Activated naive CD4-positive, alpha-beta T cell treated with anti-CD3 and anti-CD28 coated beads, Interleukin-2, amount 50 U/mL, for 24 hours (primary cell): ENCODE measurements around the gene GRK1.

Experiments
- H3K27ac Mint-ChIP-seq: one replicate; pipeline ENCODE4 v1.8.0; 2021; ENCODE audit warnings: mild to moderate bottlenecking, mixed read lengths
- H3K27me3 Mint-ChIP-seq: one replicate; pipeline ENCODE4 v1.8.0; 2021; ENCODE audit warnings: mixed read lengths
- H3K36me3 Mint-ChIP-seq: one replicate; pipeline ENCODE4 v1.8.0; 2021; ENCODE audit warnings: mixed read lengths
- H3K4me1 Mint-ChIP-seq: one replicate; pipeline ENCODE4 v1.8.0; 2021; ENCODE audit warnings: mixed read lengths
- H3K4me3 Mint-ChIP-seq: one replicate; pipeline ENCODE4 v1.8.0; 2021; ENCODE audit warnings: mild to moderate bottlenecking, mixed read lengths
- H3K9me3 Mint-ChIP-seq: one replicate; pipeline ENCODE4 v1.8.0; 2021; ENCODE audit warnings: mixed read lengths

The GRK1 gene

GRCh38 chr13:113759525-113760137 lies 92.6 kb downstream of the GRK1 start:
- no peaks in the 10 kb centered on the region for H3K36me3 Mint-ChIP-seq
- H3K4me1 Mint-ChIP-seq = peaks cover 16% of the 10 kb centered on the region
- peak overlapping the region; percentile 88 for H3K4me3 Mint-ChIP-seq
- peaks cover 33% of the 10 kb centered on the region for H3K27me3 Mint-ChIP-seq
- peak overlapping the region; percentile 4 for H3K27ac Mint-ChIP-seq
- no peaks in the 10 kb centered on the region for H3K9me3 Mint-ChIP-seq

- peaks cover 16% of the 10 kb centered on the region for H3K4me1 Mint-ChIP-seq
Observed at GRCh38 chr13:113761136-113761535, 94.1 kb downstream of the GRK1 start.

DNA sequence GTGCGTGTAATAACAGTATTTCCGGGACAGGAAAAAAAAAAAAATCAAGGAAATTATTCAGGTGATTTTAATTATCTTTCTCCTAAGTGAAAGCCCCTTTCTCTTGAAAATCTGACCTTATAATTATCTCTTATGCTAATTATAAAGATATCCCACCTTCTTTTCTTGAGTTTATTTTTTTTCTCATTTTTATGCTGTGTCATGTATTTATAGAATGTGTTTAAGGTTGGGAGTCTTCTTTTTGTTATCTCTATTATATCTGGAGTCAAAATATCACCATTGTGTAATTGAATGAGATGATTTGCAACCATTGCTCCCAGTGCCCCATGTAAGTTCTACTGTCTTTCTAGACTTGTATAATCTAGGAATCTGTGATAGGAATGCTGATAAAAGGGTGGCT lies 95.1 kb downstream of the GRK1 start:
- Mint-ChIP-seq H3K27me3 (peaks cover 32% of the 10 kb centered on the region), H3K9me3 (no peaks in the 10 kb centered on the region), H3K4me1 (peaks cover 14% of the 10 kb centered on the region), H3K27ac (peak overlapping the region; percentile 13), H3K36me3 (no peaks in the 10 kb centered on the region), H3K4me3 (no peak overlapping the region)

More at GRCh38 chr13:113761136-113761535, 94.1 kb downstream of the GRK1 start:
- Mint-ChIP-seq H3K4me3 (no peak overlapping the region), H3K9me3 (no peaks in the 10 kb centered on the region), H3K27ac (no peak overlapping the region), H3K36me3 (no peaks in the 10 kb centered on the region), H3K27me3 (peaks cover 32% of the 10 kb centered on the region)

GRCh38 chr13:113762538-113762937 lies 95.5 kb downstream of the GRK1 start:
- H3K4me3 Mint-ChIP-seq = no peak overlapping the region
- peaks cover 32% of the 10 kb centered on the region for H3K27me3 Mint-ChIP-seq
- peak overlapping the region; percentile 13 for H3K27ac Mint-ChIP-seq
- H3K36me3 Mint-ChIP-seq = no peaks in the 10 kb centered on the region
- no peaks in the 10 kb centered on the region for H3K9me3 Mint-ChIP-seq
- peaks cover 13% of the 10 kb centered on the region for H3K4me1 Mint-ChIP-seq

GRCh38 chr13:113763254-113763653 lies 96.2 kb downstream of the GRK1 start:
- Mint-ChIP-seq H3K4me3 (no peak overlapping the region), H3K4me1 (peaks cover 11% of the 10 kb centered on the region), H3K27me3 (peaks cover 32% of the 10 kb centered on the region), H3K27ac (no peak overlapping the region), H3K9me3 (no peaks in the 10 kb centered on the region), H3K36me3 (no peaks in the 10 kb centered on the region)

DNA sequence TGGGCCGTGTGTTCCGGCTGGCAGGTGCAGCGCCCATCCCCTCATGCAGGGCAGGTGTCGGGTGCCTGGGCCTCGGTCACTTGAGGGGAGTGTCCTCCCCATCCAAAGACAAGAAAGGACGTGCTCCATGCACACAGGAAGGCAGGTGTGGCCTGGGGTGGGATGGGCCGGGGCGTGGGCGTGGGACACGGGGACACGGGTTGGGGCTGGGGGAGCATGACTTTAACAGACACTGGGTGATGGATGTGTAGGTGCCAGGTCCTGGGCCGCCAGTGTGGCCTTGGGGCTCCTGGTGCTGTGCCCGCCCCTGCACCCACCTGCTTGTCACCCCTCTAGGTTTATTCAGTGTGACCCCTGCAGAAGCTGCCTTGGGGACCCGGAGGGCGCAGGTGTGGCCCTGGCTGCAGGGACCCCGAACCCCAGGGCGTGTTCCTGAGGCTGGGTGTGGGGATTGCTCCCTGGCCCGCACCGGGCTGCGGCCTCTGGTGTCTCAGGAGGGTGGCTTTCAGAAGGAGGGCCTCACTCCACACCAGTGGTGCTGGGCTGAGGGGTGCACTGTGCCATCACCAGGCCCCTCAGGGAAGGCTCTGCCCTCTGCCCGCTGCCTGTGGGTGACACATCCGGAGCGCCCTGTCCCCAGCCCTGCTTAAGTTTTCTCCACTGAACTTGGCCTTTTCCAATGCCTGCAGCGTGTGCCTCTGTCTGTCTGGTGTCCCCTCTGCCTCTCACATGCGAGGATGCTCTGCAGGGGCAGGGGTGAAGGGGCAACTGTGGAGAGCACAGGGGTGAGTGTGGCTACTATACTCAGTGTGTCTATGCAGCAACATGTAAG lies 97.2 kb downstream of the GRK1 start:
- H3K27ac Mint-ChIP-seq = no peak overlapping the region
- H3K4me1 Mint-ChIP-seq = peaks cover 7% of the 10 kb centered on the region
- no peak overlapping the region for H3K4me3 Mint-ChIP-seq
- H3K27me3 Mint-ChIP-seq = peaks cover 32% of the 10 kb centered on the region
- H3K9me3 Mint-ChIP-seq = no peaks in the 10 kb centered on the region
- H3K36me3 Mint-ChIP-seq = no peaks in the 10 kb centered on the region

DNA sequence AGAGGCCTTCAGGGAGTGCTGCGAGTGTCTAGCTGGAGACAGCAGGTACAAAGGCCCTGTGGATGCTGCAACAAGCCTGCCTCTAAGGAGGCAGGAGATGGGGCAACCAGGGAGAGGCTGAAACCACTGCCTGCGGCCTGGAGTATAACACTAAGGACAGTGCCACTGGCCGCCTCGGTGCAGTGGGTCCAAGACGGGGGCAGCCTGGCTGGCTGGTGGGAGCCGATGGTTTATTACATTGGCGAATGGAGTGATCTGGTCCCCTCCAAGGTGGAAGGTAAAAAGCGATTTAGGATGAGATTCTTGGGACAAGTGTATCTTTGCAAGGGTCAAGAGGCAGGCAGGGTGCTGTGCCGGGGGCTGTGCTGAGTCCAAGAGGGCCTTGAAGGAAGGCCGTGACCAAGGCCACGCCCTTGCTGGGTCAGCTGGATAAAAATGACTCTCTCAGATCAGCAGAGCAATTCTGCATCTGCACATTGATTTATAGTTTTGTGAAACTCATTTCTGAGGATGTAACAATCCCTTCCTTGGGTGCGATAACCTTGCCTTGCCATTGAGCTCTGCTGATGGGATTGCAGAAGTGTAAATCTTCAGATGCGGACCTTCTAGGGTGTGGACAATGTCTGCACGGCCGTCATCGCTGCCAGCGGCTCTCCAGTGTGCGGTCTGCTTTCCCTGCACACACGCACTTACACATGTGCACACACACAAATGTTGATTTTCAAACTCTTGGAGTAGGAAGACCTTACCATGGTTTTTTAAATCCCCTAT lies 98.0 kb downstream of the GRK1 start:
- no peaks in the 10 kb centered on the region for H3K4me1 Mint-ChIP-seq
- H3K36me3 Mint-ChIP-seq = no peaks in the 10 kb centered on the region
- no peak overlapping the region for H3K4me3 Mint-ChIP-seq
- H3K9me3 Mint-ChIP-seq = no peaks in the 10 kb centered on the region
- H3K27ac Mint-ChIP-seq = no peak overlapping the region
- H3K27me3 Mint-ChIP-seq = peaks cover 26% of the 10 kb centered on the region

DNA sequence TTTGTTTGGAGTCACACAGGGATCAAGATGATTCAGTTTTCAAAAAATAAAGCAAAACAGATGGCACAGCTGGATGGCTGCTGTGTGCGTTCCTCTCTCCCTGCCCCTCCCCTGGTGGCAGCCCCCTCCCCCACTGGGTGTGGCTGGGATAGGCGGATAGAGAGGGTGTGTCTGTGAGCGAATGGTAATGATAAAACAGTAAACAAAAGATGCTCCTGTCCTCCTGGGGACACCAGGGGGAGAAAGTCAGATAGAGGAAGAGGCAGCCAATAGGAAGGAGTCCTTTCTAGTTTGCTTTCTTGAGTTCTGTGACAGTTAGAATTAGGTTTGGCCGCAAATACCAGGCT lies 98.5 kb downstream of the GRK1 start:
- H3K4me3 Mint-ChIP-seq = no peak overlapping the region
- no peaks in the 10 kb centered on the region for H3K9me3 Mint-ChIP-seq
- H3K27ac Mint-ChIP-seq = peak overlapping the region; percentile 41
- H3K4me1 Mint-ChIP-seq = no peaks in the 10 kb centered on the region
- no peaks in the 10 kb centered on the region for H3K36me3 Mint-ChIP-seq
- peaks cover 24% of the 10 kb centered on the region for H3K27me3 Mint-ChIP-seq

- Mint-ChIP-seq H3K27ac (no peak overlapping the region), H3K4me3 (no peak overlapping the region), H3K4me1 (no peaks in the 10 kb centered on the region), H3K27me3 (peaks cover 17% of the 10 kb centered on the region), H3K36me3 (no peaks in the 10 kb centered on the region), H3K9me3 (no peaks in the 10 kb centered on the region)
Observed at GRCh38 chr13:113766035-113766800, 99.2 kb downstream of the GRK1 start.

GRCh38 chr13:113767366-113767765 lies 100.3 kb downstream of the GRK1 start:
- Mint-ChIP-seq H3K27ac (no peak overlapping the region), H3K36me3 (no peaks in the 10 kb centered on the region), H3K9me3 (no peaks in the 10 kb centered on the region)

GRCh38 chr13:113768018-113768905 lies 101.2 kb downstream of the GRK1 start:
- Mint-ChIP-seq H3K4me1 (peaks cover 12% of the 10 kb centered on the region), H3K36me3 (no peaks in the 10 kb centered on the region), H3K4me3 (no peak overlapping the region), H3K27ac (no peak overlapping the region), H3K27me3 (peaks cover 6% of the 10 kb centered on the region), H3K9me3 (no peaks in the 10 kb centered on the region)

More at GRCh38 chr13:113767366-113767765, 100.3 kb downstream of the GRK1 start:
- Mint-ChIP-seq H3K27me3 (peaks cover 7% of the 10 kb centered on the region), H3K4me1 (peaks cover 7% of the 10 kb centered on the region), H3K4me3 (no peak overlapping the region)

DNA sequence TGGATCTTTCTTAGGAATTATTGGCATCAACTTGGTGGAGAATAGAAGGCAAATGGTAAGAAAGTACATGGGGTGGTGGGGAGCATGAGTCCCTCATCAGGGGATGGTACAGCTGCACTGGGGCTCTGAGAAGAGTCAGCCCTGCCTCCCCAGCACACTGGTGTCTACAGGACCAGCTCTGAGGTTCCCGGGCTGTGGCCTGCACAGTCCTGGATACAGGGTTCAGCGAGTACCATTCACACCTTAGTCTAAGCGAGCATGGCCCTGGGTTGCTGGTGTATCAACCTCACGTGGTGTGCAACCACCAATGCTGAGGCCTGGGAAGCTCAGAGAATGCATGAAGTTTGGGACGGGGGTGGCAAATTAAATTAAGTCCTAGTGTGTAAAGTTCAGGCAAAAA lies 102.1 kb downstream of the GRK1 start:
- H3K27me3 Mint-ChIP-seq = no peaks in the 10 kb centered on the region
- no peaks in the 10 kb centered on the region for H3K36me3 Mint-ChIP-seq
- H3K9me3 Mint-ChIP-seq = no peaks in the 10 kb centered on the region
- H3K27ac Mint-ChIP-seq = no peak overlapping the region
- H3K4me3 Mint-ChIP-seq = no peak overlapping the region
- H3K4me1 Mint-ChIP-seq = peaks cover 12% of the 10 kb centered on the region

- Mint-ChIP-seq H3K4me3 (no peak overlapping the region), H3K36me3 (no peaks in the 10 kb centered on the region), H3K4me1 (peaks cover 12% of the 10 kb centered on the region), H3K9me3 (no peaks in the 10 kb centered on the region), H3K27ac (no peak overlapping the region), H3K27me3 (no peaks in the 10 kb centered on the region)
Observed at GRCh38 chr13:113769881-113770280, 102.9 kb downstream of the GRK1 start.

GRCh38 chr13:113770441-113770840 lies 103.4 kb downstream of the GRK1 start:
- H3K4me1 Mint-ChIP-seq = peaks cover 12% of the 10 kb centered on the region
- H3K4me3 Mint-ChIP-seq = no peak overlapping the region
- H3K9me3 Mint-ChIP-seq = no peaks in the 10 kb centered on the region
- no peaks in the 10 kb centered on the region for H3K36me3 Mint-ChIP-seq
- H3K27ac Mint-ChIP-seq = no peak overlapping the region
- H3K27me3 Mint-ChIP-seq = no peaks in the 10 kb centered on the region
